Stimulated activated CD4-positive, alpha-beta T cell treated with anti-CD3 and anti-CD28 coated beads, Interleukin-1b, Interleukin-23, amount 100 ng/mL, for 1 hour (primary cell): ENCODE results near the gene CLCA1.
"Not testable (repeated sequence)": the region's sequence is repeated elsewhere in the genome, so short reads cannot be mapped to it uniquely, and the experiment has no call there.

ENCODE experiments used
- DNase-seq, 2 donors: peaks; one replicate each; pipeline ENCODE4 v3.0.0-alpha.2; 2020; ENCODE audit warnings: low read depth in 2 of 2

Gene CLCA1

GRCh38 chr1:86461482-86461881, 7.2 kb upstream of the CLCA1 start:
- no peak for DNase-seq

GRCh38 chr1:86464819-86465218, 3.9 kb upstream of the CLCA1 start:
- no peak for DNase-seq

DNA sequence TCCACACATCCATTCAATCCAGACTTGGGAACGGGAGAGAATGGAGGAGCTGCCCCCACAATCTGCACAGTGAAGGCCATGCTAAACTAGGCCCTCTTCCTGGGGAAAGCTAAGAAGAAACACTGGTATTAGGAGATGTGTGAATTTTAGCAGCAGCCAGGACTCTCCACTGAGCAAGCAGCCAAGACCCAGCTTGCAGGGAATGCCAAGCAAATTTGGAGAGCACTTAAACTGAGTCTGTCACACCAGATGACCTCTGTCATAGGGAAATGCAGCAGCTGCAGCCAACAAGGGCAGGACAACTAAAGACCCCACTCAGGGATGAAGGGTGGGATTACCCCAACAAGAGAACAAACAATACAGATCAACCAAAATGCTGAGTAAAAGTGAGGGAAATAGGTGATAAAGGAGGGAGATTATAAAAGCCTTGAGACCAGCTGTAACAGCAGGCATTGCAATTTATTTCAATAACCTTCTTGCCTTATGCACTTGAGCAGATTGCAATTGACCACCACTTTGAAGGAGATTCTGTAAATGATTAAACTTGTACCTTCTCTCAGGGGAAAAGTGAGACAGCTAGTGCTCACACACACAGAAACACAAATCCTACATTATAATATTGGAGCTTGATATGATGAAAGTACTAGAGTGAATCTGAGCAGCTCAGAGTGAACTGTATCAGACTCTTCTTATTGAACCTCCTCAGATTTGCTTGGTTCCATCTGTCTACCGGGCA, 2.5 kb upstream of the CLCA1 start:
- no peak for DNase-seq

DNA sequence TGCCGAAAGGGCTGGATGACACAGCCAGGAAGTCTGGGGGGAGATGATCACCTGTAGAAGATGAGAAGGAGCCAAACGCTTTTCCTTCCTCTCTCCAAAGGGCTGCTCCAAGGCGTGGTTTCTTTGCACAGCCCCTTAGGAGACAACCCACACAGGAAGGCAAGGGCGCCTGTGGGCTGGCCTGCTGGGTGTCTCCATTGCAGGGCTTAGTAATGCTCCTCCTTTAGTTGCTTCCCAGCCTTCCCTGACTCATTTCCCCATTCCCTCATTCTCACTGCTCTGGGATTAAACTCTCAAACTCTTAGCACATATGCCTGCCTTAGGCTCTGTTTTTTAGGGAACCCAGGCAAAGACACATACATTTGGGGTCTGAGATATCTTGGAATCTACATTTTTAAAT, 1.7 kb upstream of the CLCA1 start:
- DNase-seq: no peak

GRCh38 chr1:86470859-86471258, 2.1 kb downstream of the CLCA1 start:
- no peak for DNase-seq

- DNase-seq: no peak
Measured at GRCh38 chr1:86471291-86471690, 2.6 kb downstream of the CLCA1 start.

DNA sequence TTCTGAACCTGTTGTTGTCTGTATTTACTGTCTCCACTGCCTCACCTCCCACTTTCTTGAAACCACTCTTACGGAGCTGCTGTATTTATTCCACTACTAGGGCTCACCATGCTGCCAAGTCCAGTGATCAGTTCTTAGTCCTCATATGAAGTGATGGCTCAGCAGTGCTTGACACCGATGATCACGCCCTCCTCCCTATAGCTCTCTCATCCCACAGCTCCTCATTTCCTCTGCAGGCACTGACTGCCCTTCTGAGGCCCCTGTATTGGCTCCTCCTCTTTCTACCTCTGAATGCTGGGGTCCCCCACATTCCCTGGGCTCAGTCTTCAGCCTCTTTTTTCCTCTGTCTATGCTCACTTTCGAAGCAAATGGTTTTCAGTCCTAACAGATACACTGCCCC, 3.4 kb downstream of the CLCA1 start:
- DNase-seq: no peak

- DNase-seq: no peak
Measured at GRCh38 chr1:86472767-86473166, 4.0 kb downstream of the CLCA1 start.

DNA sequence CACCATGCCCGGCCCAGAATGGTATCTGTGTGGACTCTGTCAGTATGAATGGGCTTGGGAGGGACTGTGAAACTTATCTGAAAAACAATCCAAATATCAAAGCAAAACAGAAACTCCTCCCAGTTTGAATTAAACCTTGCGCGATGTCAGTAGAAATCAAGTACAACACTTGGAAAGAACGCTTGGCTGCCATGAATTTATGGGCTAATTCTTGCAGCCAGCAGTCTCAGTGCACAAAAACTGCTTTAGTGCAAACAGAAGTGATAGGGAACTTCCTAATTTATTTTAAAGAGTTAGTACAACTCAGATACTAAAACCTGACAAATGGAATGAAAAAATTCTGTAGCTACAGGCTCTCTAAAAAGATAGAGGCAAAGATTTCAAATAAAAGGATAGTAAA, 8.5 kb downstream of the CLCA1 start:
- DNase-seq: no peak

- no peak for DNase-seq
Measured at GRCh38 chr1:86477682-86478081, 9.0 kb downstream of the CLCA1 start.

DNA sequence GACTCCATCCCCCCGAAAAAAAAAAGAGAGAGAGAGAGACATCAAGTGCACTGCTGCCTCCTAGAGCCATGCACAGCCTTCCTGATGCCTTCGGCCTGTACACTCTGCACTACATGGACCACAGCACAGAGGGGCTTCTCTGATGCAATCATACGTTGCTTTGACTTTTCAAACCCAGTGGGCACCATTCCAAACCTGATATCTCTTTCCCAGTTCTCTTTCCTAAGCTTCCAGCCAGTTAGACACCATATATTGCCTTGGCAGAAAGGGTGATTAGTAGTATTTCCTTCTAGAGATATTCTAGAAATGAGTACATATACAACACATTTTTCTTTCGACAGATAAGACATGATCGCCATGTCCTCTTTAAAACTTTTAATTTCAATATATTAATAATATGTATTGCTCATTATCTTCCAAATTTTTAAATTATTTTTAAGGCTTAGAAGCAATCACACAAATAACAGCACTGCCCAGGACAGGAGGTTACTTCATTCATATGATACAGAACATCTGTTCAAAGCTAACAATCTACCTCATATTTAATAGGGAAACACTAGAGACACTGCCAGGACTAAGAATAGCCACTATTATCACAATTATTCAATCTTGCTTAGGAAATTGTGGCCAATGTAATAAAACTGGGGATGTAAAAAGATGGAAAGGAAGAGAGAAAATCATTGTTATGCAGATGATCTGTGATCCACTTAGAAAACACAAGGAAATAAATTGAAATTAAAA, 9.9 kb downstream of the CLCA1 start:
- no peak for DNase-seq

GRCh38 chr1:86481966-86482365, 13.2 kb downstream of the CLCA1 start:
- no peak for DNase-seq

GRCh38 chr1:86487131-86487810, 18.5 kb downstream of the CLCA1 start:
- DNase-seq: no peak

DNA sequence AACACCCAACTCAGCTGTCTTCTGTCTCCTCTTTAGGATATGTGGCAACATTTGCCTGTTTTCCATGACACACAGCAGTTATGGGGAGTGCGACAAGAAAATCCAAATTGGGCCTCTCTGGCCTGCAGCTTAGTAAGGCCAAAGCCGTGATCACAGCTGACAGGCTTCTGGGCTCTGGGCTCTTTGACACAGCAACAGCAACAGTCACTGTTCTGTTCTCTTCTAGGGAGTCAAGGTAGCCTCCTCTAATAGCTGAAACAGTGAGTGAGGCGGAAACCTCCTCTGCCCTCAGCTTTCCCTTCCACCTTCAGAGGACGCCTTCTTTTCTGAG, 19.0 kb downstream of the CLCA1 start:
- no peak for DNase-seq

DNA sequence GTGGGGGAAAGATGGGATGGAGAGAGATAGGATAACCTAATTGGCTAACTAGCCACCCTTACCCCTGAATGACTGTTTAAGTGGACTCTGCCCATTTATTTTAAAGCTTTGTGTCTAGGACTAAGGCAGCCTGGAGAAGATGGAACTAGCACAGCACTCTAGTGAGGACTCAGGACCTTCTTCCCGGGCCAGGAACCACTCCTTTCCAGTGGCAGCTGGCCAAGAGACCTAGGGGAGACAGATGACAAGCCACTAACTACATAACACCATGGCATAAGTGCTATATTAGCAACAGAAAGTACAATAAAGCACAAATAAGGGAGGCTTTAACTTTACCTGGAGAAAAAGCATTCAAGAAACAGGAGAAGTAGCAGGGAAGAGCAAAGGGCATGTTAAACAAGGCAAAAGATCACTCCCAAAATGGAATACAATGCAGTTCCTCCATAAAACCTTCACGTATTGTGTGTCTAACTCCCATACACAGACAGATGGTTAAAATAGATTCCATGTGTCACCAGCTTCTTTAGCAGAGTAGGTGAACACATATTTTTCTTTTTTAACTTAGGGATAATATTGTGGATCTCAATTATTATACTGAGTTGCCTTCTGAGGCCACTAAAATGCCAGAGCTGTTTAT, 20.6 kb downstream of the CLCA1 start:
- DNase-seq: no peak

- DNase-seq: no peak
Measured at GRCh38 chr1:86491171-86491950, 22.6 kb downstream of the CLCA1 start.

- DNase-seq: no peak
Measured at GRCh38 chr1:86498281-86498680, 29.6 kb downstream of the CLCA1 start.

GRCh38 chr1:86499987-86500593, 31.4 kb downstream of the CLCA1 start:
- DNase-seq: no peak

GRCh38 chr1:86500714-86501113, 32.0 kb downstream of the CLCA1 start:
- no peak for DNase-seq

GRCh38 chr1:86502125-86502646, 33.5 kb downstream of the CLCA1 start:
- DNase-seq: not testable (repeated sequence)
